ENCODE results near the gene SMIM23.

GRCh38 chr5:171783051-171783450 is 2.6 kb upstream of the SMIM23 start:
- TF ChIP-seq CTCF (IDR thresholded peaks at IDR 0.05), result no peak
- TF ChIP-seq POLR2AphosphoS5 (IDR thresholded peaks at IDR 0.05; ENCODE audit: low read depth, low read length), result no peak
- TF ChIP-seq SIN3A (IDR thresholded peaks at IDR 0.05; ENCODE audit: borderline replicate concordance, insufficient read depth, low read depth, low read length), result no peak
- TF ChIP-seq TCF7L2 (IDR thresholded peaks at IDR 0.05; ENCODE audit: low read depth, low read length), result no peak
- no peak for TF ChIP-seq REST (IDR thresholded peaks at IDR 0.05; ENCODE audit: insufficient read depth in 1 of 2, low read depth in 2 of 2, low read length in 1 of 2)
